CD4-positive, alpha-beta T cell treated with Interleukin-12 subunit alpha and Interleukin-12 subunit beta, for 1 hour (primary cell): ENCODE results near the gene KIRREL3.

Experiments
- DNase-seq: peaks from one replicate; pipeline ENCODE4 v3.0.0-alpha.2; 2020

Gene KIRREL3

GRCh38 chr11:126431401-126432064, 569.0 kb downstream of the KIRREL3 start:
- DNase-seq = no peak

- DNase-seq = no peak
These were observed 569.8 kb downstream of the KIRREL3 start for GRCh38 chr11:126430581-126431335.

- DNase-seq = no peak
These were observed 573.5 kb downstream of the KIRREL3 start for GRCh38 chr11:126426820-126427749.

GRCh38 chr11:126426106-126426505, 574.5 kb downstream of the KIRREL3 start:
- DNase-seq = no peak

- DNase-seq = no peak
These were observed 576.0 kb downstream of the KIRREL3 start for GRCh38 chr11:126424471-126425039.

- DNase-seq = no peak
These were observed 576.8 kb downstream of the KIRREL3 start for GRCh38 chr11:126423743-126424142.

- DNase-seq = no peak
These were observed 577.4 kb downstream of the KIRREL3 start for GRCh38 chr11:126423154-126423553.

- DNase-seq = no peak
These were observed 578.1 kb downstream of the KIRREL3 start for GRCh38 chr11:126422446-126422845.

GRCh38 chr11:126421271-126421671, 579.3 kb downstream of the KIRREL3 start:
- DNase-seq = no peak

- no peak for DNase-seq
These were observed 579.8 kb downstream of the KIRREL3 start for GRCh38 chr11:126420698-126421256.

GRCh38 chr11:126419801-126420697, 580.5 kb downstream of the KIRREL3 start:
- no peak for DNase-seq

GRCh38 chr11:126418887-126419286, 581.7 kb downstream of the KIRREL3 start:
- DNase-seq = no peak

- DNase-seq = no peak
These were observed 583.3 kb downstream of the KIRREL3 start for GRCh38 chr11:126417091-126417862.

GRCh38 chr11:126416542-126417090, 584.0 kb downstream of the KIRREL3 start:
- peak; percentile 73 for DNase-seq

GRCh38 chr11:126415669-126416420, 584.7 kb downstream of the KIRREL3 start:
- no peak for DNase-seq

- no peak for DNase-seq
These were observed 585.4 kb downstream of the KIRREL3 start for GRCh38 chr11:126415128-126415527.

- no peak for DNase-seq
These were observed 586.0 kb downstream of the KIRREL3 start for GRCh38 chr11:126414615-126415014.

GRCh38 chr11:126413843-126414405, 586.6 kb downstream of the KIRREL3 start:
- DNase-seq = no peak

- no peak for DNase-seq
These were observed 587.1 kb downstream of the KIRREL3 start for GRCh38 chr11:126413426-126413825.
